ENCODE measurements around the gene SLC22A13. TPM values are rescaled to one million over a fixed set of nuclear protein-coding genes. Genes with fewer than 3 reads are reported as not detected.
"Not testable (repeated sequence)": the region's sequence is repeated elsewhere in the genome, so short reads cannot be mapped to it uniquely, and the experiment has no call there.

The SLC22A13 gene
- polyA plus RNA-seq, 1 donor: 0.24 TPM

GRCh38 chr3:38264779-38265178 is 833 bp upstream of the SLC22A13 start:
- DNase-seq (ENCODE audit: low read depth): no peak

- no peak for DNase-seq (ENCODE audit: low read depth)
These were observed 1.2 kb downstream of the SLC22A13 start for GRCh38 chr3:38266810-38267209.

DNA sequence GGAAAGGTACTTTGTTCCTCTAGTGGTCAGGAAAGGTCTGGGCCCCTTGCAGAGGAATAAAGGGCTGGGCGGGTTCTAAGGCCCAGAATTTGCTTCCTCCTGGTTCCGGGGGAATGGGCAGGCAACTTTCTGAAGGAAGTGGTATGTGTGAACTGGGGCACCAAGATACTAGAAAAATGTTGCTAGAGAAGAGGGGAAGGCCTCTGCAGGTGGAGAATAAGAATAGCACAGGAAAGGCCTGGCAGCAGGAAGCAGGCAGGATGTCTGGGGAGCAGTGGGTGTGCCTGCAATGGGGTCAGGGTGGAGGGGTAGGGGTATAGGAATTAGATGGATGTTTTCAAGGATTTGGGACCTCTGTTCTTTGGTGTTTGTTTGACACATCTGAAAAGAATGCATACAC is 2.0 kb downstream of the SLC22A13 start:
- no peak for DNase-seq (ENCODE audit: low read depth)

- DNase-seq (ENCODE audit: low read depth): no peak
These were observed 2.5 kb downstream of the SLC22A13 start for GRCh38 chr3:38268087-38268486.

DNA sequence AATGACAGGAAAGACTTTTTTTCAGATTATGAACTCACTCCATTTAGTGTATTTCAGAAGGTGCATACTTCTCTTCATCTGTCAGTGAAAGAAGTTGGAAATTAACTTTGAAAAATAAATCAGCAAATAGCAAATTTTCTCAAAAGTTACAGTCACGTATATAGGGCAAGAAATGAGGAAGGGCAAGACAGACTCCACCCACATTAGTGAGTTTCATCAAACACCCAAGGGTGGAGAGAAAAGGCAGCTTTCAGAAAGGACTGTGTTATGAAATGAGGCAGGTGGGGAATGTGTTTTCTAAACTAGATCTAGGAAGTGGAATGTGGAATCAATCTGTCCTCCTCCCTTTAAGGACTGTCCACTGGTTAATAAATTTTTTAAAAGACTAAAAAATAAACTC is 2.9 kb downstream of the SLC22A13 start:
- DNase-seq (ENCODE audit: low read depth): no peak

GRCh38 chr3:38270606-38271005 is 5.0 kb downstream of the SLC22A13 start:
- no peak for DNase-seq (ENCODE audit: low read depth)

- DNase-seq (ENCODE audit: low read depth): no peak
These were observed 5.9 kb downstream of the SLC22A13 start for GRCh38 chr3:38271553-38271952.

GRCh38 chr3:38274864-38275649 is 9.4 kb downstream of the SLC22A13 start:
- DNase-seq (ENCODE audit: low read depth): no peak

DNA sequence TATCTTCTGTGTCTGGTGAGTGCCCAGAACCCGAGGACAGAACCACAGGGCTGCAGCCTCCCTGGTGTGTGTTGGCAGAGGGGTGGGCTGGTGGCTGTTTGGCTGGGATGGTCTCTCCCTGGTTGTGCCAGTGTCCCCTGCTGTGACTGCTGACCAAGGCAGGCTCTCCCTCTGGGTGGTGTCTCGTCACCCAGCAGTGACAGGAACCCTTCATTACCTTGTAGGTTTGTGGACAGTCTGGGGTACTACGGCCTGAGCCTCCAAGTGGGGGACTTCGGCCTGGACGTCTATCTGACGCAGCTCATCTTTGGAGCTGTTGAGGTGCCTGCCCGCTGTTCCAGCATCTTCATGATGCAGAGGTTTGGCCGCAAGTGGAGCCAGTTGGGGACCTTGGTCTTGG is 10.0 kb downstream of the SLC22A13 start:
- DNase-seq (ENCODE audit: low read depth): no peak

DNA sequence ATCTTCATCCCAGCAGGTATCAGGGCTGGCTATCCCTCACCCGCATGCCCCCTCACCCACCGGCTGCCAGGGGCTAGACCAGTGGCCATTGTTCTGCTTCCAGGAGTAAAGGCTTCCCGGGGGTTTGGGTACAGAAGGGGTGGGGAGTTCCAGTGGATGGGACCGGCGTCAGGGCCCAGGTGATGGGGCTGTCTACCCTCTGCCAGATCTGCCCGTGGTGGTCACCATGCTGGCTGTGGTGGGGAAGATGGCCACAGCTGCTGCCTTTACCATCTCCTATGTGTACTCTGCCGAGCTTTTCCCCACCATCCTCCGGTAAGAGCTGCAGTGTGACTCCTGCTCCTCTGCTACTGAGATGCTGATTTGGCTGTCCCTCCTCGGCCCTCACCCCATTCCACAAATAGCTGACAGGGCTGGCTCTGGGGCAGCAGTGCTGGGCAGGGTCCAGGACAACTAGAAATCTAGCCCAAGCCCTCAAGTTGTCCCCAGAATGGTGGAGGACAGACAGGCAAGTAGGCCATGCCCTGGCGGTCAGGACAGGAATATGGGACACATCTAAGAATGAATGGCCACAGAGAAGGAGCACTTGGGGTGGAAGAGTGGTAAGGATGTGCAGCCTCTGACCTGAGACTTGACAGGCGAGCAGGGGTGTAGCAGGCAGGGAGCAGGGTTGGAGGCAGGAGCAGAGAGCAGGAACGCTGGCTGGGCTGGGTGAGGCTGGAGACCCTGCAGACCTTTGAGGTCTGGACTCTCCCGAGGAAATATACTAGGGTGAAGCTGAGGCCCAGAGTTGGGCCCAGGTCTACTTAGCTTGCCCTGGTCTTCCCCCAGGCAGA is 10.7 kb downstream of the SLC22A13 start:
- DNase-seq (ENCODE audit: low read depth): no peak

- DNase-seq (ENCODE audit: low read depth): no peak
These were observed 11.5 kb downstream of the SLC22A13 start for GRCh38 chr3:38276917-38277630.

DNA sequence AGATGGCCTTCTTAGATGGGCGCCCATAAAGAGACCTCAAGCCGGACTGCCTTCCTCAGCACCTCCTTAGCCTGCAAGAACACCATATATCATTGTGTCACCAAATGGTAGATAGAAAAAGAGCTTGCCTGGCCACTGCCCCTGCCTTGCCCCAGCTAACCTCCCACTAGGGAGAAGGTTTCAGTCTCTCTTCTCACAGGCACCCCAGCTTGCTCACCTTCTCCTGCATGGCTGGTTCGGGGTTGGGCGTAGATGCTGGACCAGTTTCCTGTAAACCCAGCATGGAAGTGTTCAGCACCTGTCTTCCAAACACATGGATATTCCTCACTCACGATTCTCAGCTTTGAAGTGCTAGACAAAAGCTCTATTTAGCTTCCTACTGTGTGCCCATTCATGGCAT is 13.2 kb downstream of the SLC22A13 start:
- DNase-seq (ENCODE audit: low read depth): no peak

DNA sequence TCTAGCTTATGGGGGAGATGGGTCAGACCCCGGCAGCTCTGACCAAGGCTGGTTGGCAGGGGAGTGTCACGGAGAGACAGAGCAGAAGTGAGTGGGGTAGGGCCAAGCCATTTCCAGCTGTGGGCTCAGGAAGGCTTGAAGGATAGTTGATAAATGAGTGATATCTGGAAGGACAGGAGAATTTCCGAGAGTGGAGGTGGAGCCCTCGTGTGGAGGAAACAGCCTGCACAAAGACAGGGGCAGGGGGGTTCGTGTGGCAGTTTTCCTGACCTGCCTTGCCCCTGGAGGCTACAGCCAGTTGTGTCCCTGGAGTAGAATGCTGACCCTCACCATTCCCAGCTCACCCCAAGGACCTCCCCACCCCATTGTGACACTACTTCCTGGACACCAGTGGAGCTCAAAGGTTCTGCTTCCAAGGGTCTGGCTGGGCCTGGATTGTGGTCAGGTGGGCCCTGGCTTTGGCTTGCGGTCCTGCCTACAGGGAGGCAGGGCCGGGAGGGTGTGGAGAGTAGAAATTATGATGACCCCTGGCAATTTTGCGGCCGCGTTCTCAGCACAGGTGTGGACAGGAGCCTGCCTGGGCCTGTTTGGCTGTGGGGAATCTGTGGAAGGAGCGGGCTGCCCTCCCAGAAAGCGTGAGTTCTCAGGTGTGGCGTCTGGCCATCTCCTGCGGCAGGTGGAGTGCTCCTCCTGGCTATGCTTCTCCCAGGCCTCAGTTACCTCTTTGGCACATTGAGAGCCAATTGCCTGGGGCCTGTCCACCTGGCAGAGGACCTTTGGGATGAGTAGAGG is 16.5 kb downstream of the SLC22A13 start, which contains the start of gene SLC22A14:
Gene SLC22A14, plus strand, starts transcription at position 400 of the 792 bp plus-strand sequence. CDS start 23,733 bp downstream, outside the sequence.
- DNase-seq (ENCODE audit: low read depth): no peak

GRCh38 chr3:38283810-38284755 is 18.5 kb downstream of the SLC22A13 start:
- no peak for DNase-seq (ENCODE audit: low read depth)

DNA sequence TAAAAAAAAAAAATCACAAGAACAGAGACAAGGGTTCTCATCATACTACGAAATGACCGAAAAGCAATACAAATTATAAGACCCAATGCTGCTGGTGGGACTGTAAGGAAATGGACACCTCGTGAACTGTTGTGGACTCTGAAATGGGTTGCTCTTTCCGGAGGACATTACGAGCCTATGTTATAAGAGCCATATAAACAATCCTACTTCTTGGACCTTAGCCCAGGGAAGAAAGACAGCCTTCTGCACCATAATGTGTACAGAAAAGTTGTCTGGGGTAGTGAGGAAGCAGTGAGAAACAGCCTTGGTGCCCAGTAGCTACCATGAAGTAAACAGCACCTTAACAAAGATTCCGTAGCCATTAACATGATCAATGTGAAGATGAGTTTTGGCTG is 19.1 kb downstream of the SLC22A13 start:
- no peak for DNase-seq (ENCODE audit: low read depth)

DNA sequence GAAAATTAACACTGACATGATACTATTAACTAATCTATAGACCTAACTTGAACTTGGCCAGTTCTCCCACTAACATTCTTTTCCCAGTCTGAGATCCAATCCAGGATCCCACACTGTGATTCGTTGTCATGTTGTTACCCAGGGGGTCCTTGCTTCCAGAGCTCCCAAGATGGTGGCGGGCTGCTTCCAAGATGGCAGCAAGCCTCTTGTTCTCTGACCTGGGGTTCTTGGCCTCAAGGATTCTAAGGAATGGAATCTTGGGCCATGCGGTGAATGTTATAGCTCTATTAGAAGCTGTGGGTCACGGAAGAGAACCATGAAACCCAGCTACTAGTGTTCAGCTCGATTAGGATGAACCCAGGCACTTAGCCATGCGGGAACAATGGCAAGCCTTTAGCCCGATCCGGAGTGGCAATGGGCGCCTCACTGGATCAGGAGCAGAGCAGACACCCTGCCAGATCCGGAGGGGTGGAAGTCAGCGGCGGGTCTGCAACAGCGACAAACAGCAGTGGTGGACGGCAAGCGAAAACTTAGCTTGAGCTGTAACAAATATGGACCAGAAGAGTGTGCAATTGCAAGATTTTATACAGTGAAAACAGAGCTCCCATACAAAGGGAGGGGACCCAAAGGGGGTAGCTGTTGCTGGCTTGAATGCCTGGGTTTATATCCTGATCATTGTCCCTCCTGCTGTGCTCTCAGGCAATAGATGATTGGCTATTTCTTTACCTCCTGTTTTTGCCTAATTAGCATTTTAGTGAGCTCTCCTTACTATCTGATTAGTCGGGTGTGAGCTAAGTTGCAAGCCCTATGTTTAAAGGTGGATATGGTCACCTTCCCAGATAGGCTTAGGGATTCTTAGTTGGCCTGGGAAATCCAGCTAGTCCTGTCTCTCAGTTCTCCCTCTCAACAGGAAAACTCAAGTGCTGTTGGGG is 23.9 kb downstream of the SLC22A13 start:
- DNase-seq (ENCODE audit: low read depth): not testable (repeated sequence)

- not testable (repeated sequence) for DNase-seq (ENCODE audit: low read depth)
These were observed 31.4 kb downstream of the SLC22A13 start for GRCh38 chr3:38297053-38297452.

GRCh38 chr3:38297537-38297936 is 31.9 kb downstream of the SLC22A13 start:
- no peak for DNase-seq (ENCODE audit: low read depth)
